Urothelium cell line (cell line): ENCODE results near the gene NANOS1.

ENCODE experiments used
- DNase-seq: peaks from one replicate; pipeline ENCODE4 v3.0.0; 2011; ENCODE audit warnings: low spot score, mixed read lengths
- FAIRE-seq: peaks from 2 replicates; lab custom pipeline; 2011; peaks lifted over from hg19 to GRCh38; lab: Jason Lieb, UNC

NANOS1 gene

GRCh38 chr10:119055472-119055871 is 26.0 kb downstream of the NANOS1 start:
- FAIRE-seq, result no peak

GRCh38 chr10:119058010-119058409 is 28.5 kb downstream of the NANOS1 start:
- FAIRE-seq (no peak), DNase-seq (no peak)

More at GRCh38 chr10:119055472-119055871, 26.0 kb downstream of the NANOS1 start:
- DNase-seq, result no peak

GRCh38 chr10:119059557-119059956 is 30.0 kb downstream of the NANOS1 start:
- DNase-seq (no peak), FAIRE-seq (no peak)

GRCh38 chr10:119060107-119060506 is 30.6 kb downstream of the NANOS1 start:
- no peak for FAIRE-seq
- DNase-seq, result no peak

GRCh38 chr10:119061352-119061751 is 31.8 kb downstream of the NANOS1 start:
- FAIRE-seq, result no peak
- DNase-seq, result no peak

- DNase-seq (no peak), FAIRE-seq (no peak)
Measured at GRCh38 chr10:119061926-119062325, 32.4 kb downstream of the NANOS1 start.

- DNase-seq (no peak), FAIRE-seq (no peak)
Measured at GRCh38 chr10:119070395-119071165, 41.1 kb downstream of the NANOS1 start.

- FAIRE-seq (no peak), DNase-seq (no peak)
Measured at GRCh38 chr10:119073584-119073983, 44.1 kb downstream of the NANOS1 start.

GRCh38 chr10:119078422-119079179 is 49.1 kb downstream of the NANOS1 start:
- DNase-seq (no peak), FAIRE-seq (no peak)

GRCh38 chr10:119079599-119080520 is 50.3 kb downstream of the NANOS1 start:
- no peak for FAIRE-seq
- peak; percentile 82 for DNase-seq

- peak; percentile 96 for DNase-seq
- peak; percentile 85 for FAIRE-seq
Measured at GRCh38 chr10:119080521-119081259, 51.2 kb downstream of the NANOS1 start, which contains the start of gene EIF3A. TSS of gene EIF3A (minus strand) at chr10:119080817. CDS start at chr10:119080676, 141 bp downstream.
